HepG2 (cell line): ENCODE data around the gene SAMD4B.

Experiments
- EZH2 ChIP-seq: conservative IDR thresholded peaks from 2 replicates; pipeline ENCODE4 v1.6.1; 2012; ENCODE audit warnings: mild to moderate bottlenecking, low read depth, low read length, moderate library complexity
- FOXO1 ChIP-seq: sonication (generic); formaldehyde crosslinking; IDR thresholded peaks from 2 replicates; pipeline ENCODE4 v1.4.0; 2020; ENCODE audit warnings: missing genetic modification reagents
- GATAD2A ChIP-seq: IDR thresholded peaks from 2 replicates; pipeline ENCODE4 v1.6.1; 2016
- JUN ChIP-seq: sonication (generic); formaldehyde crosslinking; IDR thresholded peaks from 2 replicates; pipeline ENCODE4 v1.4.0; 2020; ENCODE audit warnings: mild to moderate bottlenecking, missing genetic modification reagents
- SMC3 ChIP-seq: IDR thresholded peaks from 2 replicates; pipeline ENCODE4 v1.6.1; 2011; ENCODE audit warnings: low read length, improper control_type of control experiment
- SRSF9 ChIP-seq: fragments of 200-400 bp; formaldehyde crosslinking; IDR thresholded peaks from 2 replicates; pipeline ENCODE4 v1.6.1; 2018; ENCODE audit warnings: borderline replicate concordance, mild to moderate bottlenecking, low read depth, low read length; ENCODE audit not compliant: insufficient read depth, poor library complexity, severe bottlenecking
- TBX3 ChIP-seq: fragments of 450-650 bp; IDR thresholded peaks from 2 replicates; pipeline ENCODE4 v1.6.1; 2017; ENCODE audit warnings: antibody characterized with exemption, mild to moderate bottlenecking, inconsistent platforms, borderline replicate concordance
- ZNF333 ChIP-seq: sonication (generic); formaldehyde crosslinking; IDR thresholded peaks from 2 replicates; pipeline ENCODE4 v1.4.0; 2020; ENCODE audit warnings: mild to moderate bottlenecking, missing genetic modification reagents, borderline replicate concordance
- ZNF350 ChIP-seq: sonication (generic); formaldehyde crosslinking; IDR thresholded peaks from 2 replicates; pipeline ENCODE4 v1.4.0; 2020; ENCODE audit warnings: mild to moderate bottlenecking, low read depth, missing genetic modification reagents, borderline replicate concordance
- TF ChIP-seq, protein P1 (sequence below): sonication (generic); formaldehyde crosslinking; IDR thresholded peaks from one replicate; pipeline ENCODE4 v1.5.1; 2020; ENCODE audit warnings: mild to moderate bottlenecking, missing genetic modification reagents; ENCODE audit errors: not compliant biosample characterization
- TF ChIP-seq, protein P2 (sequence below): IDR thresholded peaks from 2 replicates; pipeline ENCODE4 v1.6.1; 2012; ENCODE audit warnings: low read depth, low read length, improper control_type of control experiment
- TF ChIP-seq, protein P3 (sequence below): IDR thresholded peaks from 2 replicates; pipeline ENCODE4 v1.6.1; 2016
- TF ChIP-seq, protein P4 (sequence below): sonication (generic); formaldehyde crosslinking; IDR thresholded peaks from 2 replicates; pipeline ENCODE4 v1.5.1; 2020; ENCODE audit warnings: mild to moderate bottlenecking, moderate library complexity, missing genetic modification reagents
- TF ChIP-seq, protein P5 (sequence below): sonication (generic); formaldehyde crosslinking; IDR thresholded peaks from 2 replicates; pipeline ENCODE4 v1.4.0; 2020; ENCODE audit warnings: missing genetic modification reagents

DNA sequence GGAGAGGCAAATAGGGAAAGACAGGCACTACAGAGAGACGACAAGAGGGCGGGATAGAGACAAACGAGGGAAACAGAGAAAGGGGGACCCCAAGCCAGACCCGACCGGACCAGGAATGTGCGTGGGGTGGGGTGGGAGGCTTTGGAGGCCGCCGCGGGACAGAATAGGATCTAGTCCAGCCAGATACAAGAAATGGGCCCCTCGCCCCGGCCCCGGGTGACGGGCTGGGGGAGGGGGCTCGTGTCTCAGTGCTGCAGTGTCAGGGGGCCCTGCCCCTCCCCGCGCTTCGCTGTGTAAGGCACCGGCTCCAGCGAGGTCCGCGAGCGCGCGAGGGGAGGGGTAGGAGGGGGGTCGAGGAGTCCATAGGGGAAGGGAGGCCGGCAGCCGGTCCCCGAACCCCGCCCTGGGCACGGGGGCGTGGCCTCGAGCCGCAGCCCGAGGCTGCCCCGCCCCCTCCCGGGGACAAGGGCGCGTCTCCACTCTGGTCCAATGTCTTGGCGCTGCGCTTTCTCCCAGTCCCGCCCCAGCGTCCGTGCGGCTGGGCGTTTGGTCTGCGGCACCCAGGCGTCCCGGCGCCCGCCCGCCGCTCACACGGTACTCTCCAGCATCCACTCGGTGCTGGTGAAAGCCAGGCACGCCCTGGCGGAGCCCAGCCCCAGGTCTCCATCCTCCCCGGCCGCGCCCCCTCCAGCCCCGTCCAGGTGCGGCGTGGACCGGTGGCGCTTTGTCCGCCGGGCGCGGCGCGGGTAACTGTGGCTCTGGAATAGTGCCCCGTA lies 35.0 kb upstream of the SAMD4B start:
- TF ChIP-seq SMC3: no peak
- no peak for TF ChIP-seq TBX3
- TF ChIP-seq, protein P1, sequence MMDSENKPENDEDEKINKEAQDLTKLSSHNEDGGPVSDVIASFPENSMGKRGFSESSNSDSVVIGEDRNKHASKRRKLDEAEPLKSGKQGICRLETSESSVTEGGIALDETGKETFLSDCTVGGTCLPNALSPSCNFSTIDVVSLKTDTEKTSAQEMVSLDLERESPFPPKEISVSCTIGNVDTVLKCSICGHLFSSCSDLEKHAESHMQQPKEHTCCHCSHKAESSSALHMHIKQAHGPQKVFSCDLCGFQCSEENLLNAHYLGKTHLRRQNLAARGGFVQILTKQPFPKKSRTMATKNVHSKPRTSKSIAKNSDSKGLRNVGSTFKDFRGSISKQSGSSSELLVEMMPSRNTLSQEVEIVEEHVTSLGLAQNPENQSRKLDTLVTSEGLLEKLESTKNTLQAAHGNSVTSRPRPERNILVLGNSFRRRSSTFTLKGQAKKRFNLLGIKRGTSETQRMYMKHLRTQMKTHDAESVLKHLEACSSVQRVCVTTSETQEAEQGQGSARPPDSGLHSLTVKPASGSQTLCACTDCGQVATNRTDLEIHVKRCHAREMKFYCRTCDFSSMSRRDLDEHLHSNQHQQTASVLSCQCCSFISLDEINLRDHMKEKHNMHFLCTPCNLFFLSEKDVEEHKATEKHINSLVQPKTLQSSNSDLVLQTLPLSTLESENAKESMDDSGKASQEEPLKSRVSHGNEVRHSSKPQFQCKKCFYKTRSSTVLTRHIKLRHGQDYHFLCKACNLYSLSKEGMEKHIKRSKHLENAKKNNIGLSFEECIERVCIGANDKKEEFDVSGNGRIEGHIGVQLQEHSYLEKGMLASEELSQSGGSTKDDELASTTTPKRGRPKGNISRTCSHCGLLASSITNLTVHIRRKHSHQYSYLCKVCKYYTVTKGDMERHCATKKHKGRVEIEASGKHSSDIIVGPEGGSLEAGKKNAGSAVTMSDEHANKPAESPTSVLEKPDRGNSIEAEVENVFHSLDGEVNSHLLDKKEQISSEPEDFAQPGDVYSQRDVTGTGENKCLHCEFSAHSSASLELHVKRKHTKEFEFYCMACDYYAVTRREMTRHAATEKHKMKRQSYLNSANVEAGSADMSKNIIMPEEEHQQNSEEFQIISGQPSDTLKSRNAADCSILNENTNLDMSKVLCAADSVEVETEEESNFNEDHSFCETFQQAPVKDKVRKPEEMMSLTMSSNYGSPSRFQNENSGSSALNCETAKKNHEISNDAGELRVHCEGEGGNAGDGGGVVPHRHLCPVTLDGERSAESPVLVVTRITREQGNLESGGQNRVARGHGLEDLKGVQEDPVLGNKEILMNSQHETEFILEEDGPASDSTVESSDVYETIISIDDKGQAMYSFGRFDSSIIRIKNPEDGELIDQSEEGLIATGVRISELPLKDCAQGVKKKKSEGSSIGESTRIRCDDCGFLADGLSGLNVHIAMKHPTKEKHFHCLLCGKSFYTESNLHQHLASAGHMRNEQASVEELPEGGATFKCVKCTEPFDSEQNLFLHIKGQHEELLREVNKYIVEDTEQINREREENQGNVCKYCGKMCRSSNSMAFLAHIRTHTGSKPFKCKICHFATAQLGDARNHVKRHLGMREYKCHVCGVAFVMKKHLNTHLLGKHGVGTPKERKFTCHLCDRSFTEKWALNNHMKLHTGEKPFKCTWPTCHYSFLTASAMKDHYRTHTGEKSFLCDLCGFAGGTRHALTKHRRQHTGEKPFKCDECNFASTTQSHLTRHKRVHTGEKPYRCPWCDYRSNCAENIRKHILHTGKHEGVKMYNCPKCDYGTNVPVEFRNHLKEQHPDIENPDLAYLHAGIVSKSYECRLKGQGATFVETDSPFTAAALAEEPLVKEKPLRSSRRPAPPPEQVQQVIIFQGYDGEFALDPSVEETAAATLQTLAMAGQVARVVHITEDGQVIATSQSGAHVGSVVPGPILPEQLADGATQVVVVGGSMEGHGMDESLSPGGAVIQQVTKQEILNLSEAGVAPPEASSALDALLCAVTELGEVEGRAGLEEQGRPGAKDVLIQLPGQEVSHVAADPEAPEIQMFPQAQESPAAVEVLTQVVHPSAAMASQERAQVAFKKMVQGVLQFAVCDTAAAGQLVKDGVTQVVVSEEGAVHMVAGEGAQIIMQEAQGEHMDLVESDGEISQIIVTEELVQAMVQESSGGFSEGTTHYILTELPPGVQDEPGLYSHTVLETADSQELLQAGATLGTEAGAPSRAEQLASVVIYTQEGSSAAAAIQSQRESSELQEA (CRISPR knock-in tag): no peak
- no peak for TF ChIP-seq JUN (CRISPR knock-in tag)
- no peak for TF ChIP-seq FOXO1 (CRISPR knock-in tag)
- TF ChIP-seq, protein P2, sequence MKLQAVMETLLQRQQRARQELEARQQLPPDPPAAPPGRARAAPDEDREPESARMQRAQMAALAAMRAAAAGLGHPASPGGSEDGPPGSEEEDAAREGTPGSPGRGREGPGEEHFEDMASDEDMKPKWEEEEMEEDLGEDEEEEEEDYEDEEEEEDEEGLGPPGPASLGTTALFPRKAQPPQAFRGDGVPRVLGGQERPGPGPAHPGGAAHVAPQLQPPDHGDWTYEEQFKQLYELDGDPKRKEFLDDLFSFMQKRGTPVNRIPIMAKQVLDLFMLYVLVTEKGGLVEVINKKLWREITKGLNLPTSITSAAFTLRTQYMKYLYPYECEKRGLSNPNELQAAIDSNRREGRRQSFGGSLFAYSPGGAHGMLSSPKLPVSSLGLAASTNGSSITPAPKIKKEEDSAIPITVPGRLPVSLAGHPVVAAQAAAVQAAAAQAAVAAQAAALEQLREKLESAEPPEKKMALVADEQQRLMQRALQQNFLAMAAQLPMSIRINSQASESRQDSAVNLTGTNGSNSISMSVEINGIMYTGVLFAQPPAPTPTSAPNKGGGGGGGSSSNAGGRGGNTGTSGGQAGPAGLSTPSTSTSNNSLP: no peak
- no peak for TF ChIP-seq EZH2
- TF ChIP-seq SRSF9: no peak
- no peak for TF ChIP-seq ZNF350 (CRISPR knock-in tag)
- TF ChIP-seq, protein P3, sequence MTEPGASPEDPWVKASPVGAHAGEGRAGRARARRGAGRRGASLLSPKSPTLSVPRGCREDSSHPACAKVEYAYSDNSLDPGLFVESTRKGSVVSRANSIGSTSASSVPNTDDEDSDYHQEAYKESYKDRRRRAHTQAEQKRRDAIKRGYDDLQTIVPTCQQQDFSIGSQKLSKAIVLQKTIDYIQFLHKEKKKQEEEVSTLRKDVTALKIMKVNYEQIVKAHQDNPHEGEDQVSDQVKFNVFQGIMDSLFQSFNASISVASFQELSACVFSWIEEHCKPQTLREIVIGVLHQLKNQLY: no peak
- TF ChIP-seq GATAD2A (CRISPR knock-in tag): no peak
- no peak for TF ChIP-seq ZNF333 (CRISPR knock-in tag)
- TF ChIP-seq, protein P4, sequence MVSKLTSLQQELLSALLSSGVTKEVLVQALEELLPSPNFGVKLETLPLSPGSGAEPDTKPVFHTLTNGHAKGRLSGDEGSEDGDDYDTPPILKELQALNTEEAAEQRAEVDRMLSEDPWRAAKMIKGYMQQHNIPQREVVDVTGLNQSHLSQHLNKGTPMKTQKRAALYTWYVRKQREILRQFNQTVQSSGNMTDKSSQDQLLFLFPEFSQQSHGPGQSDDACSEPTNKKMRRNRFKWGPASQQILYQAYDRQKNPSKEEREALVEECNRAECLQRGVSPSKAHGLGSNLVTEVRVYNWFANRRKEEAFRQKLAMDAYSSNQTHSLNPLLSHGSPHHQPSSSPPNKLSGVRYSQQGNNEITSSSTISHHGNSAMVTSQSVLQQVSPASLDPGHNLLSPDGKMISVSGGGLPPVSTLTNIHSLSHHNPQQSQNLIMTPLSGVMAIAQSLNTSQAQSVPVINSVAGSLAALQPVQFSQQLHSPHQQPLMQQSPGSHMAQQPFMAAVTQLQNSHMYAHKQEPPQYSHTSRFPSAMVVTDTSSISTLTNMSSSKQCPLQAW (CRISPR knock-in tag): no peak
- TF ChIP-seq, protein P5, sequence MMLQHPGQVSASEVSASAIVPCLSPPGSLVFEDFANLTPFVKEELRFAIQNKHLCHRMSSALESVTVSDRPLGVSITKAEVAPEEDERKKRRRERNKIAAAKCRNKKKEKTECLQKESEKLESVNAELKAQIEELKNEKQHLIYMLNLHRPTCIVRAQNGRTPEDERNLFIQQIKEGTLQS (CRISPR knock-in tag): no peak
